CD8-positive, alpha-beta memory T cell (primary cell): ENCODE results near the gene ARF6. TPM values are rescaled to one million over a fixed set of nuclear protein-coding genes. Genes with fewer than 3 reads are reported as not detected.
"Not testable (repeated sequence)": the region's sequence is repeated elsewhere in the genome, so short reads cannot be mapped to it uniquely, and the experiment has no call there.

Experiments used
- CTCF ChIA-PET: fragments of 350-600 bp; sonication (Branson Sonifier 250); formaldehyde crosslinking; loops from one replicate; lab custom pipeline; 2021; ENCODE audit warnings: antibody characterized with exemption; lab: Charles Lee
- POLR2A ChIA-PET: fragments of 350-600 bp; sonication (Branson Sonifier 250); formaldehyde crosslinking; loops from one replicate; lab custom pipeline; 2021; ENCODE audit warnings: antibody characterized with exemption; lab: Charles Lee
- DNase-seq, 5 donors: peaks; one replicate each; pipeline versions ENCODE4 v3.0.0 to v3.0.0-alpha.2; 2020 to 2022; ENCODE audit warnings: mixed read lengths in 1 of 5
- H3K27ac ChIP-seq: one replicate; pipeline ENCODE4 v1.7.0; 2013; ENCODE audit warnings: low read depth, mild to moderate bottlenecking, low read length, moderate library complexity
- H3K27me3 ChIP-seq: 2 replicates; pipeline ENCODE4 v1.7.0; 2013; ENCODE audit warnings: low read length, mild to moderate bottlenecking; ENCODE audit not compliant: insufficient read depth, poor library complexity, severe bottlenecking
- H3K36me3 ChIP-seq: 2 replicates; pipeline ENCODE4 v1.7.0; 2013; ENCODE audit warnings: mild to moderate bottlenecking, low read length, moderate library complexity; ENCODE audit not compliant: insufficient read depth
- H3K4me1 ChIP-seq: 2 replicates; pipeline ENCODE4 v1.7.0; 2013; ENCODE audit warnings: mild to moderate bottlenecking, low read length, moderate library complexity; ENCODE audit not compliant: insufficient read depth
- H3K4me3 ChIP-seq: 2 replicates; pipeline ENCODE4 v1.7.0; 2013; ENCODE audit warnings: mild to moderate bottlenecking, low read length
- H3K9me3 ChIP-seq: 2 replicates; pipeline ENCODE4 v1.7.0; 2013; ENCODE audit warnings: mild to moderate bottlenecking, low read length
- H3K27ac Mint-ChIP-seq, 8 donors: one replicate each; pipeline ENCODE4 v1.8.0; 2020 to 2021; ENCODE audit warnings: mixed read lengths in 8 of 8, mild to moderate bottlenecking in 6 of 8, inconsistent platforms in 3 of 8, moderate library complexity in 3 of 8
- H3K27me3 Mint-ChIP-seq, 2 donors: one replicate each; pipeline ENCODE4 v1.8.0; 2020 to 2021; ENCODE audit warnings: mixed read lengths in 2 of 2, mild to moderate bottlenecking in 1 of 2, moderate library complexity in 1 of 2
- H3K36me3 Mint-ChIP-seq, 3 donors: one replicate each; pipeline ENCODE4 v1.8.0; 2020 to 2021; ENCODE audit warnings: mixed read lengths in 3 of 3, inconsistent platforms in 1 of 3, mild to moderate bottlenecking in 1 of 3
- H3K4me1 Mint-ChIP-seq, 3 donors: one replicate each; pipeline ENCODE4 v1.8.0; 2020 to 2021; ENCODE audit warnings: mixed read lengths in 3 of 3, inconsistent platforms in 1 of 3, mild to moderate bottlenecking in 1 of 3
- H3K4me3 Mint-ChIP-seq, 7 donors: one replicate each; pipeline ENCODE4 v1.8.0; 2020 to 2021; ENCODE audit warnings: mixed read lengths in 7 of 7, mild to moderate bottlenecking in 6 of 7, moderate library complexity in 4 of 7, inconsistent platforms in 2 of 7
- H3K9me3 Mint-ChIP-seq, 5 donors: one replicate each; pipeline ENCODE4 v1.8.0; 2020 to 2022; ENCODE audit warnings: mixed read lengths in 5 of 5, mild to moderate bottlenecking in 3 of 5, moderate library complexity in 2 of 5, inconsistent platforms in 1 of 5
- polyA plus RNA-seq: library from polyadenylated mRNA; unstranded; fragments of 300-500 nt; fragmentation: Illumina TruSeq; gene quantifications from one replicate; pipeline ENCODE4 v1.2.3, GENCODE V29; 2021
- total RNA-seq, 2 experiments: library from RNA; stranded (reverse); gene quantifications; one replicate each; pipeline ENCODE4 v1.2.3, GENCODE V29; 2021

The ARF6 gene
- total and polyA plus RNA-seq, 3 experiments from 2014 or later: 168 to 174 (median 168) TPM

DNA sequence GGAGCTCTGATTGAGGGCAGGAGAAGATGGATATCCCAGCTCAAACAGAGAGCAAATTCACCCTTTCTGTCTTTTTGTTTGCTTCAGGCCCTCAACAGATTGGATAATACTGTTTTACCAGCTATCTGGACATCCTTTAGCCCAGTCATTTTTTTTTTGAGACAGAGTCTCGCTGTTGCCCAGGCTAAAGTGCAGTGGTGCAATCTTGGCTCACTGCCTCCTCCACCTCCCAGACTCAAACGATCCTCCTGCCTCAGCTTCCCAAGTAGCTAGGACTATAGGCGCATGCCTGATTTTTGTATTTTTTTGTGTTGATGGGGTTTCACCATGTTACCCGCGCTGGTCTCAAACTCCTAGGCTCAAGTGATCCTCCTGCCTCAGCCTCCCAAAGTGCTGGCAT, 40.8 kb downstream of the ARF6 start:
- no peaks in the 10 kb centered on the region for H3K9me3 Mint-ChIP-seq

DNA sequence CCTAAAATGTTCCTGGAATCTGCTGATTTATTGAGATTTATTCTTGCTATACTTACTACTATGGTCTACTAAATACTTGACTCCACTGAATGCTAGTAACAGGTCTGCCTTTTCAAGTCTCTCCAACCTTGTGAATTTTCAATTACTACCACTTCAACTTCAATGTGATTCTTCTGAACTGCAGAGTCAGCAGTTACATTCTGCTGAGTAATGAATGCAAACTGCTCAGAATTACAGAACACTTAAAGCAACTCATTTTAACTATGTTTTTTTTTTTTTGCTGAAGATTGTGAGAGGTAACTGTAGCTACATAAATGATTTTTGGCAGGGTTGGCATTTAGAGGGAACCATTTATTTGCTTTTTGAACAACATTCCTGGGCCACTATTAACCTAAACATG, 41.8 kb downstream of the ARF6 start:
- no peak overlapping the region for H3K4me3 Mint-ChIP-seq
- Histone ChIP-seq H3K36me3 (no peaks in the 10 kb centered on the region), H3K4me3 (no peak overlapping the region), H3K9me3 (no peaks in the 10 kb centered on the region), H3K4me1 (peaks cover 3% of the 10 kb centered on the region), H3K27ac (no peak overlapping the region), H3K27me3 (no peaks in the 10 kb centered on the region)
- H3K4me1 Mint-ChIP-seq: peaks cover 8 to 18% (median 9%) of the 10 kb centered on the region in 3 donors
- CTCF ChIA-PET: interaction anchor here (1.3 kb wide), 1 partner anchor 14 kb away, joined by 3 read pairs; no protein-coding TSS in a partner anchor
- no peaks in the 10 kb centered on the region for H3K27me3 Mint-ChIP-seq
- peaks cover 0 to 4% (median 2%) of the 10 kb centered on the region in 5 donors for H3K9me3 Mint-ChIP-seq
- H3K36me3 Mint-ChIP-seq: peaks cover 0 to 15% (median 2%) of the 10 kb centered on the region in 3 donors
- no peak for DNase-seq
- H3K27ac Mint-ChIP-seq: no peak overlapping the region
- POLR2A ChIA-PET: no interaction called here

More for the DNA sequence above, 40.8 kb downstream of the ARF6 start:
- DNase-seq: no peak
- H3K27ac Mint-ChIP-seq: no peak overlapping the region
- ChIA-PET POLR2A (no interaction called here), CTCF (no interaction called here)
- H3K4me3 Mint-ChIP-seq: no peak overlapping the region
- H3K4me1 Mint-ChIP-seq: peaks cover 3 to 13% (median 6%) of the 10 kb centered on the region in 3 donors
- H3K36me3 ChIP-seq: no peaks in the 10 kb centered on the region
- no peaks in the 10 kb centered on the region for H3K27me3 ChIP-seq
- peaks cover 0 to 11% (median 0%) of the 10 kb centered on the region in 3 donors for H3K36me3 Mint-ChIP-seq
- H3K4me3 ChIP-seq: no peak overlapping the region
- no peaks in the 10 kb centered on the region for H3K27me3 Mint-ChIP-seq
- H3K4me1 ChIP-seq: no peaks in the 10 kb centered on the region
- H3K9me3 ChIP-seq: no peaks in the 10 kb centered on the region
- H3K27ac ChIP-seq: no peak overlapping the region

DNA sequence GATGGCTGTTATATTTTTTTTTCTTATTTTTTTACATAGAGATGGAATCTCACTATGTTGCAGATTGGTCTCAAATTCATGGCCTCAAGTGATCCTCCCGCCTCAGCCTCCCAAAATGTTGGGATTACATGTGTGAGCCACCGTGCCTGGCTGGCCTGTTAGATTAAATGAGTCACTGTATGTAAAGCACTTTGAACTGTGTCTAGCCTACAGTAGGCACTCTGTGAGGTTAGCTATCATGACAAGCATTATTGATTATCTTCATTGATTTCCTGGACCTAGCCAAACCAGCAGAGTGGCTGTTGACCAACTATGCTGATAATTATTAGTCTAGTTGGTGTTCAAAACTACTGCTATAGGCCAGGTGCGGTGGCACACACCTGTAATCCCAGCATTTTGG, 42.6 kb downstream of the ARF6 start:
- H3K9me3 Mint-ChIP-seq: peaks cover 0 to 4% (median 2%) of the 10 kb centered on the region in 5 donors
- H3K9me3 ChIP-seq: no peaks in the 10 kb centered on the region
- H3K4me1 ChIP-seq: peaks cover 12% of the 10 kb centered on the region
- H3K4me3 ChIP-seq: no peak overlapping the region
- H3K4me3 Mint-ChIP-seq: no peak overlapping the region
- H3K27me3 ChIP-seq: no peaks in the 10 kb centered on the region
- no peak overlapping the region for H3K27ac Mint-ChIP-seq
- H3K4me1 Mint-ChIP-seq: peaks cover 16 to 27% (median 17%) of the 10 kb centered on the region in 3 donors
- no peaks in the 10 kb centered on the region for H3K36me3 ChIP-seq
- ChIA-PET CTCF (interaction anchor here (1.3 kb wide), 1 partner anchor 15 kb away, joined by 3 read pairs; no protein-coding TSS in a partner anchor), POLR2A (no interaction called here)
- H3K36me3 Mint-ChIP-seq: peaks cover 0 to 15% (median 2%) of the 10 kb centered on the region in 3 donors
- DNase-seq: no peak
- H3K27ac ChIP-seq: no peak overlapping the region
- H3K27me3 Mint-ChIP-seq: no peaks in the 10 kb centered on the region

DNA sequence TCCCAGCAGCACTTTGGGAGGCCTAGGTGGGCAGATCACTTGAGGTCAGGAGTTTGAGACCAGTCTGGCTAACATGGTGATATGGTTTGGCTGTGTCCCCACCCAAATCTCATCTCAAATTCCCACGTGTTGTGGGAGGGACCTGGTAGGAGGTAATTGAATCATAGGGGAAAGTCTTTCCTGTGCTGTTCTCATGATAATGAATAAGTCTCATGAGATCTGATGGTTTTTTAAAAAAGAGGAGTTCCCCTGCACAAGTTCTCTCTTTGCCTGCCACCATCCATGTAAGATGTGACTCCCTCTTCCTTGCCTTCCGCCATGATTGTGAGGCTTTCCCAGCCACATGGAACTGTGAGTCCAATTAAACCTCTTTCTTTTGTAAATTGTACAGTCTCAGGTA, 43.4 kb downstream of the ARF6 start:
- H3K9me3 Mint-ChIP-seq, H3K4me3 ChIP-seq, H3K27ac ChIP-seq, H3K36me3 ChIP-seq, DNase-seq, POLR2A ChIA-PET, H3K4me3 Mint-ChIP-seq, H3K27me3 ChIP-seq, CTCF ChIA-PET, H3K9me3 ChIP-seq, H3K27me3 Mint-ChIP-seq: not testable (repeated sequence)
- Mint-ChIP-seq H3K27ac (peak overlapping the region in 2 of 8 donors; percentile 17 to 66), H3K4me1 (peaks cover 20 to 34% (median 24%) of the 10 kb centered on the region in 3 donors), H3K36me3 (peaks cover 0 to 15% (median 2%) of the 10 kb centered on the region in 3 donors)
- H3K4me1 ChIP-seq: peaks cover 18% of the 10 kb centered on the region

DNA sequence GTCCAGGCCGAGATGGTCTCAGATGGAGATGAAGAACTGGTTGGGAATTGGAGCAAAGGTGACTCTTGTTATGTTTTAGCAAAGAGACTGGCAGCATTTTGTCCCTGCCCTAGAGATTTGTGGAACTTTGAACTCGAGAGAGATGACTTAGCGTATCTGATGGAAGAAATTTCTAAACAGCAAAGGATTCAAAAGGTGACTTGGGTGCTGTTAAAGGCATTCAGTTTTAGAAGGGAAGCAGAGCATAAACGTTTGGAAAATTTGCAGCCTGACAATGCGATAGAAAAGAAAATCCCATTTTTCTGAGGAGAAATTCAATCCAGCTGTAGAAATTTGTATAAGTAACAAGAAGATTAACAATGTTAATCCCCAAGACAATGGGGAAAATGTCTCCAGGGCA, 44.0 kb downstream of the ARF6 start:
- peaks cover 22 to 40% (median 29%) of the 10 kb centered on the region in 3 donors for H3K4me1 Mint-ChIP-seq
- H3K27ac ChIP-seq, H3K36me3 ChIP-seq, H3K27me3 ChIP-seq, DNase-seq, H3K27me3 Mint-ChIP-seq, H3K9me3 Mint-ChIP-seq, POLR2A ChIA-PET, H3K4me3 ChIP-seq, H3K4me3 Mint-ChIP-seq, CTCF ChIA-PET, H3K9me3 ChIP-seq: not testable (repeated sequence)
- peaks cover 0 to 15% (median 2%) of the 10 kb centered on the region in 3 donors for H3K36me3 Mint-ChIP-seq
- H3K4me1 ChIP-seq: peaks cover 24% of the 10 kb centered on the region
- H3K27ac Mint-ChIP-seq: peak overlapping the region in 3 of 8 donors; percentile 6 to 74 (median 9)

DNA sequence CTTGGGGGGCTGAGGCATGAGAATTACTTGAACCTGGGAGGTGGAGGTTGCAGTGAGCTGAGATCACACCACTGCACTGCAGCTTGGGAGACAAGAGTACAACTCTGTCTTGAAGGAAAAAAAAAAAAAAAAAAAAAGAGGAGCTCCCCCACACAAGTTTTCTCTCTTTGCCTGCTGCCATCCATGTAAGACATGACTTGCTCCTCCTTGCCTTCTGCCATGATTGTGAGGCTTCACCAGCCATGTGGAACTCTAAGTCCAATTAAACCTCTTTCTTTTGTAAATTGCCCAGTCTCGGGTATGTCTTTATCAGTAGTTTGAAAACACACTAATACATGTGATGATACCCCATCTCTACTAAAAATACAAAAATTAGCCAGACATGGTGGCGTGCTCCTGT, 46.3 kb downstream of the ARF6 start:
- not testable (repeated sequence) for H3K27me3 Mint-ChIP-seq, H3K4me3 ChIP-seq, H3K27me3 ChIP-seq, H3K9me3 ChIP-seq, DNase-seq, H3K4me3 Mint-ChIP-seq, H3K36me3 ChIP-seq, H3K27ac ChIP-seq
- peaks cover 33% of the 10 kb centered on the region for H3K4me1 ChIP-seq
- Mint-ChIP-seq H3K9me3 (peaks cover 2 to 16% (median 10%) of the 10 kb centered on the region in 5 donors), H3K27ac (peak overlapping the region in 5 of 8 donors; percentile 45 to 77 (median 52)), H3K4me1 (peaks cover 39 to 59% (median 48%) of the 10 kb centered on the region in 3 donors), H3K36me3 (peaks cover 5 to 33% (median 5%) of the 10 kb centered on the region in 3 donors)
- ChIA-PET CTCF (interaction anchor here (0.9 to 2.4 kb wide), 5 partner anchors 13 to 64 kb away, joined by 3 to 9 read pairs (median 4); partner anchors contain the start of gene ARF6), POLR2A (interaction anchor here (0.6 to 1.9 kb wide), 2 partner anchors 27 to 61 kb away, joined by 5 to 13 read pairs; no protein-coding TSS in a partner anchor)

DNA sequence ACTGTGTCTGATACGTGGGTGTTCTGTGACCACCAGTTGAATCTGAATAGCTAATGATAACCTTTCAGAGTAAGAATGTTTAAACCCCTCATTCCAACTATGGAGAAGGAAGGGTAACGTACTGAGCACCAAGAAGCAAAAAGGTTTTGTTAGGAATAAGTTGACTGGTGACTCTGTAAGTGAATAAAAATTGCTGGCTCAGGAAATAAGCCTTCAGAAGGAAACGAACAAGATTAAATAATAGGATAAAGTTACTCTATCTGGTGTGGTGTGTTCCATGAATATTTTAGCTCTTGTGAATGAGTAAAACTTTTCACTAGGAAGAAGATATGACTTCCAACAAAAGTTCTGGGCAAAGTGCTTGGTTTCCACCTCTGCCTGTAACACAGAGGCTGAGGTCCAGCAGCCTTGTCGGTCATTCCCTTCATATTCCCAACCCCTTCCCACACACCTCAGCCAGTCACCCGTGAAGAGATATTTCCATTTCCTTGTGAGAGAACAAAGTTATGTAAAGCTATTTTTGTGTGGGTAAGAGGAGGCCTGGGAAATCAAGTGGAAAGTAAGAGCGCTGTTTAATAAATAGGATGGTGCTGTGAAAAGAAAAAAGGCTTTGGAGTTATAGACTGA, 47.1 kb downstream of the ARF6 start:
- ChIA-PET POLR2A (interaction anchor here (0.8 to 1.9 kb wide), 5 partner anchors 32 to 78 kb away, joined by 3 to 13 read pairs (median 8); partner anchors contain the start of gene ARF6), CTCF (interaction anchor here (0.9 to 3.1 kb wide), 10 partner anchors 10 to 122 kb away, joined by 3 to 10 read pairs (median 4); partner anchors contain the start of gene ARF6)
- no peak overlapping the region for H3K27ac ChIP-seq
- Mint-ChIP-seq H3K36me3 (peaks cover 5 to 33% (median 5%) of the 10 kb centered on the region in 3 donors), H3K27me3 (no peaks in the 10 kb centered on the region), H3K9me3 (peaks cover 2 to 16% (median 10%) of the 10 kb centered on the region in 5 donors), H3K4me1 (peaks cover 46 to 66% (median 56%) of the 10 kb centered on the region in 3 donors), H3K27ac (peak overlapping the region; percentile 5 to 95 (median 76)), H3K4me3 (peak overlapping the region in 6 of 7 donors; percentile 16 to 77 (median 50))
- no peaks in the 10 kb centered on the region for H3K27me3 ChIP-seq
- DNase-seq: no peak
- no peaks in the 10 kb centered on the region for H3K9me3 ChIP-seq
- H3K4me3 ChIP-seq: peak overlapping the region; percentile 3
- no peaks in the 10 kb centered on the region for H3K36me3 ChIP-seq
- H3K4me1 ChIP-seq: peaks cover 34% of the 10 kb centered on the region
